T-helper 1 cell treated with Interleukin-12 subunit alpha and Interleukin-12 subunit beta and Interleukin-4 antibody, amounts not matched to agents 30 ng/mL and 1 ng/mL, for 36 hours (primary cell): ENCODE data around the gene COPS6. TPM values are rescaled to one million over a fixed set of nuclear protein-coding genes. Genes with fewer than 3 reads are reported as not detected.

Source experiments
- intact Hi-C: fragments of 100-400 bp; cut with micrococcal nuclease; formaldehyde crosslinking; loops from one replicate; pipeline ENCODE4 v1.15.1; 2024
- total RNA-seq: library from RNA; stranded (reverse); gene quantifications from 2 replicates; pipeline ENCODE4 v1.2.3, GENCODE V29; 2022

COPS6 gene
- 95.2 and 110 TPM in 2 replicates for total RNA-seq

DNA sequence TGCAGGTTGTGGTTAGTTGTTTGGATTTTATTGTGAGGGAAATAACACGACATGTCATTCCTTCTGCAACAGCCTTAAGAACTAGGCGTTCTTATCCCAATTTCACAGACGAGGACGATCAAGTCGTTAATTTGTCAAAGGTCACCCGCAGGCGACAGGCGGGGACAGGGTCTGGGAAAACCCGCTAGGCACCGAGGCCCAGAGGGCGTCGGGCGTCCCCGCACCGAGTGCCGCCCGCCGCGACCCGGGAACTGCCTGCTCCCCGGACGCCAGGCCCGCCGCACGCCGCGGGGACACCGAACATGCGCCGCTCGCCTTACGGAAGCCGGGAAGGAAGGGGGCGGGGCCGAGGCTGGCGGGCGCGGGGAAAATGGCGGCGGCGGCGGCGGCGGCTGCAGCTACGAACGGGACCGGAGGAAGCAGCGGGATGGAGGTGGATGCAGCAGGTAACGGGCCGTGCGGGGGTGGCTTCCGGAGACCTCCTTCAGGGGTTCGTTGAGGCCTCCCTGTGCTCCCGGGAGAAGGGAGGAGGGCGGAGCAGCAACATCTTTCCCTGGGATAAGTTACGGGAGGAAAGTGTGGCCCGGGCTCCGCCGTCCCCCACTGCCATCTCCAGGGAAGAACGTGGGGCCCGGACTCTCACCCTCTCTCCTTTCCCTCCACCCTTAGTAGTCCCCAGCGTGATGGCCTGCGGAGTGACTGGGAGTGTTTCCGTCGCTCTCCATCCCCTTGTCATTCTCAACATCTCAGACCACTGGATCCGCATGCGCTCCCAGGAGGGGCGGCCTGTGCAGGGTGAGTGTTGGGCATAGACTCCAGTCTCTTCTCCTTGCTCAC is at the start of gene COPS6:
Gene COPS6 (plus strand): TSS at position 349 of the 837 bp plus-strand sequence. CDS start 22 bp downstream, at position 371.
- intact Hi-C loops: loop anchor here (1.0 to 10.0 kb wide), 3 partner anchors 11 to 586 kb away; partner anchors contain the start of genes CNPY4, GNB2 and TAF6

GRCh38 chr7:100040575-100040974 is 48.2 kb upstream of the COPS6 start:
- intact Hi-C loops: no loop called here

- intact Hi-C loops: no loop called here
Measured at GRCh38 chr7:100044718-100045117, 44.1 kb upstream of the COPS6 start.

- intact Hi-C loops: loop anchor here (1.0 to 2.0 kb wide), 6 partner anchors 33 to 380 kb away; partner anchors contain the start of genes AP4M1, MCM7, TRIM4 and ZCWPW1
Measured at GRCh38 chr7:100048680-100049079, 40.1 kb upstream of the COPS6 start.

DNA sequence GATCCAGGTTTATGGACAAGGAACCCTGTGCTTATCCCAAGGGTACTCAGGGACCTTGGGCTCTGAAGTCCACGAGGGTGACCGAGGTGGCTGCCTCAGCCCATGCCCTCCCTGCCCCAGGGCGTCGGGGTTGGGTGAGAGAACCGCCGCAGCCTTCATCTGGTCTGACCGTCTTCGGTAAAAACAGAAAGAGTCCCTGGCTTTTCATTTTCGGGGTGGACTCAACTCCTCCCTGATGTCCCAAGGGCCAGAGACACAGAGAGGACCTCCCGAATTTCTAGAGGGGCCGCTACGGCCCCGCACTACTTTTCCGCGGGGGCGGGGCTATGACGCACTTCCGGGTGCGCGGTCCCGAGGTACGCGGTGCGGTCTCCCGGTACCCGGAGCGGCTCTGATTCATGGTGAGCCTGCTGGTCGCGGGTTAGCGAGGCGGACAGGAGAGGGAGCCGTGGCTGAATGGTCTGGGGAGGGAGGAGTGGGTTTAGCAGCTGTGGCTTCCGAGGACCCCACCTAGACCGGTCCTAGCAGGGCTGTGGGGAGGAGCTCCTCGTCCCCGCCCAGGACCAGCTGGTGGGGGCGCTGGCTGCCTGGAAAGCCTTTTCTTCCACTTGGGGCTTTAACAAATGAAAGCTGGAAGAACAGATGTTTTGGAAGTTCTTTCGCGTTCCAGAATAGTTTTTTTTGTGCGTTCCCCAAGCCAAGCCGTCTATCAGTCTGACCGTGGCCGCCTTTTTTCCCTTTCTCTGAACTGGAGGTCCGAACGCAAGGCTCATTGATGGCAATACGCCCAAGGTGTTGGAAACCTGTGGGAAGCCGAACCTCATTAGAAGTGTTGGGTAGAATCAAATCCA is 39.1 kb upstream of the COPS6 start, which contains the start of gene ZSCAN21:
Gene ZSCAN21 (plus strand): TSS at position 334 of the 851 bp plus-strand sequence. CDS start 7,233 bp downstream, outside the sequence.
- intact Hi-C loops: loop anchor here (1.0 to 2.0 kb wide), 6 partner anchors 32 to 379 kb away; partner anchors contain the start of genes AP4M1, MCM7, TRIM4 and ZCWPW1

DNA sequence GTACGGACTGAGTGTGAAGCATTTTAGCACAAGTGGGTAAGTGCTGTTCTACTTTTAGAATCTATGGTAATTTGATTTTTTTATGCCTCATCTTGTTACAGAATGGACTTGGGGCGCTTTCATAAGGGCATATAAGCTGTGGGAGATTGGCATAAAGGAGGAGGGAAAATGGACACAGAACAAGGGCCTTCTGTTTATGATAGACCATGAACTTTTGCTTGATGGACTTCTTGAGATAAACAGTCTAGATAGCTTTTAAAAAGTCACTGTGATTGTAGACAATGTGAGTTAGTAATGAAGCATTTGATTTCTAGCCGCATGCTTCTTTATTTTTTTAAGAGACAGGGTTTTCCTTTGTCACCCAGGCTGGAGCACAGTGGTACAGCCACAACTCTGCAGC is 37.2 kb upstream of the COPS6 start:
- intact Hi-C loops: no loop called here

- intact Hi-C loops: loop anchor here (1.0 kb wide), 3 partner anchors 59 to 140 kb away; no protein-coding TSS in a partner anchor
Measured at GRCh38 chr7:100053215-100053614, 35.6 kb upstream of the COPS6 start.

DNA sequence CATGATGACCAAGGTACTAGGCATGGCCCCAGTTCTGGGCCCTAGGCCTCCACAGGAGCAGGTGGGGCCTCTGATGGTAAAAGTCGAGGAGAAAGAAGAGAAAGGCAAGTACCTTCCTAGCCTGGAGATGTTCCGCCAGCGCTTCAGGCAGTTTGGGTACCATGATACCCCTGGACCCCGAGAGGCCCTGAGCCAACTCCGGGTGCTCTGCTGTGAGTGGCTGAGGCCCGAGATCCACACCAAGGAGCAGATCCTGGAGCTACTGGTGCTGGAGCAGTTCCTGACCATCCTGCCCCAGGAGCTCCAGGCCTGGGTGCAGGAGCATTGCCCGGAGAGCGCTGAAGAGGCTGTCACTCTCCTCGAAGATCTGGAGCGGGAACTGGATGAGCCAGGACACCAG is 31.8 kb upstream of the COPS6 start:
- intact Hi-C loops: no loop called here

DNA sequence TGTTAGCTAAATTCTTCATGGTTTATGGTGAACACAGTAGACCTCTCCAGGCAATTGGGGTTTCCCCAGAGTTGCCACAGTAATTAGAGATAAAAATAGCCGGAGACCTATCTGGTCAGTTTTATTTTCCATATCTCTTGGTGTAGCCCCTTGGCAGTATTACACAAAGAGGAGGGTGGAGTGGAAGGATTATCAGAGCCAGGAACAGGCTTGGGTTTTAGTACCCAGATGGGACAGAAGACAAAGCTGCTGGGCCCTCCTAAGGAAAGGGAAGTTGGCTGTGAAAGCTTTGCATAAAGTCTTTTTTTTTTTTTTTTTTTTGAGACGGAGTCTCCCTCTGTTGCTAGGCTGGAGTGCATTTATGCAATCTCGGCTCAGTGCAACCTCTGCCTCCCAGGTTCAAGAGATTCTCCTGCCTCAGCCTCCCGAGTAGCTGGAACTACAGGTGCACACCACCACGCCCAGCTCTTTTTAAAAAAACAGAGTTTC is 29.5 kb upstream of the COPS6 start:
- intact Hi-C loops: no loop called here

DNA sequence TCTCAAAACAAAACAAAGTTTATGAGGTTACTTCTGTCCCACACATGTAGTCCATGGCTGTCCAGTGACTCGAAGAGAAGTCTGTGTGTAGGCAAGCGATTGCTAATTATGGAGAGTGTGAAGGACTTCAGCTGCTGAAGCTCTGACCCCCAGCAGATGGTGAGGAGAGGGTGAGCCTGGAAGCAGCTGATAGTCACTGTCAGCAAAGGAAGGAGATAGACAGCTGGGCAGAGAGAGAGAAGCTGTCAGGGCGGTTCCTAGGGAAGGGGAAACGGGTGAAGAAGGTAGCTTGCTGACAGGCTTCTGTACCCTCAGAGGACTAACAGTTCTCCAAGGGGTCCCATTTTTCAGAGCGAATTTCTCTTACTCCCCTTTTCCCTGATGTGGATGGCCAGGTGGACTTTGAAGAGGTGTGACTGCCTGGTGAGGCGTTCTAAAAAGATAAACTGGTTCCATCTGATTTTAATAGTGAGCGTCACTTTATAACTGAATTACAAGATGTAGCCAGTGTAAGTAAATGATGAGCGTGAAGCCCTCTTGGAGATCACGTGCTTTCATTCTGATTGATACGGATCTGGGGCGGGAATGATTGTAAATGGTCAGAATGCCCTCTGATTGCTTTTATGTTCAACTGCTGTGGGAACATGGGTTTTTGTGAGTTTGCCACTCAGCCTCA is 27.1 kb upstream of the COPS6 start:
- intact Hi-C loops: no loop called here

DNA sequence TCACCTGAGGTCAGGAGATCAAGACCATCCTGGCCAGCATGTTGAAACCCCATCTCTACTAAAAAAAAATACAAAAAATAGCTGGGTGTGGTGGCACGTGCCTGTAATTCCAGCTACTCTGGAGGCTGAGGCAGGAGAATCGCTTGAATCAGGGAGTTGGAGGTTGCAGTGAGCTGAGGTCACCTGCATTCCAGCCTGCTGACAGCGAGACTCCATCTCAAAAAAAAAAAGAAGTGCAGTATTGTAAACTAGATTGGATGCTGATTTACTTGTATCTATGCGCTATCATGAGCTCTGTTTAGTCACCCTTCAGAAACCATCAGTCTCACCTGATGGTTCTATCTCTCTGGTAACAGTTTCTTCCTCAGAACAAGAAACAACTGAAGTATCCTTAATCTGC is 25.4 kb upstream of the COPS6 start:
- intact Hi-C loops: no loop called here

DNA sequence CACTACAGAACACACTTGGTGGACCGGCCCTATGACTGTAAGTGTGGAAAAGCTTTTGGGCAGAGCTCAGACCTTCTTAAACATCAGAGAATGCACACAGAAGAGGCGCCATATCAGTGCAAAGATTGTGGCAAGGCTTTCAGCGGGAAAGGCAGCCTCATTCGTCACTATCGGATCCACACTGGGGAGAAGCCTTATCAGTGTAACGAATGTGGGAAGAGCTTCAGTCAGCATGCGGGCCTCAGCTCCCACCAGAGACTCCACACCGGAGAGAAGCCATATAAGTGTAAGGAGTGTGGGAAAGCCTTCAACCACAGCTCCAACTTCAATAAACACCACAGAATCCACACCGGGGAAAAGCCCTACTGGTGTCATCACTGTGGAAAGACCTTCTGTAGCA is 24.6 kb upstream of the COPS6 start:
- intact Hi-C loops: no loop called here

GRCh38 chr7:100065452-100066186 is 23.1 kb upstream of the COPS6 start:
- intact Hi-C loops: no loop called here

DNA sequence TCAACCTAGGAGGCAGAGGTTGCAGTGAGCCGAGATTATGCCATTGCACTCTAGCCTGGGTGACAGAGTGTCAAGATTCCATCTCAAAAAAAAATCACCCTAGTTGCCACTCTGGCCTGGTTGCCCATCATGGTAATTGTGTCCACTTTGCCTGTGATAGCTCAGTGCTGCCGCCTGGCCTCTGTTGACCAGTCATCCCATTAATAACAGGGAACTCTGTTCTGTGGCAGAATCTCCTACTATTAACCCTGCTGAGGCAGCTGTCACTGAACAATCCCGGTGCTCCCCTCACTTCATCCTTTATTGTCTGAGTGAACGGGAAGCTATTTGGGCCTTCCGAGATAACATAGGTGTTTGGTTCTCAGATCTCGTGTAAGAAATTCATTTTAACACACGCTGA is 21.8 kb upstream of the COPS6 start:
- intact Hi-C loops: no loop called here

DNA sequence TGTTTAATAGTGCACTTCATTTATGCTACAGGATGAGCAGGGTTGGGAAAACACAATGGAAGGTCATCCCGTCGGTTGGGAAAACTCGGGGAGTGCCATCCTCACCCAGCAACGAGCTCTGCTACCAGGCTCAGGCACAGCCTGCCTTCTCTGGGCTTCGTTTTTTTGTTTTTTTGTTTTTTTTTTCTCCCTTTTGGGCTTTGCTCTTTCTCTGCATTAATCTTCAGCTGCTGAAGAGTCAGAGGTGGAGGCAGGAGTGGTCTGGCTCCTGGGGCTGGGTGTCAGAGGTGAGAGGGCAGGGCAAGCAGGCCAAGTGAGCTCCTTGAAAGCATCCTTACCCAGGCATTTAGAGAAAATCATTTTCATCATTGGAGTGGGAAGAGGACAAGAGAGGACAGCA is 18.8 kb upstream of the COPS6 start:
- intact Hi-C loops: no loop called here

DNA sequence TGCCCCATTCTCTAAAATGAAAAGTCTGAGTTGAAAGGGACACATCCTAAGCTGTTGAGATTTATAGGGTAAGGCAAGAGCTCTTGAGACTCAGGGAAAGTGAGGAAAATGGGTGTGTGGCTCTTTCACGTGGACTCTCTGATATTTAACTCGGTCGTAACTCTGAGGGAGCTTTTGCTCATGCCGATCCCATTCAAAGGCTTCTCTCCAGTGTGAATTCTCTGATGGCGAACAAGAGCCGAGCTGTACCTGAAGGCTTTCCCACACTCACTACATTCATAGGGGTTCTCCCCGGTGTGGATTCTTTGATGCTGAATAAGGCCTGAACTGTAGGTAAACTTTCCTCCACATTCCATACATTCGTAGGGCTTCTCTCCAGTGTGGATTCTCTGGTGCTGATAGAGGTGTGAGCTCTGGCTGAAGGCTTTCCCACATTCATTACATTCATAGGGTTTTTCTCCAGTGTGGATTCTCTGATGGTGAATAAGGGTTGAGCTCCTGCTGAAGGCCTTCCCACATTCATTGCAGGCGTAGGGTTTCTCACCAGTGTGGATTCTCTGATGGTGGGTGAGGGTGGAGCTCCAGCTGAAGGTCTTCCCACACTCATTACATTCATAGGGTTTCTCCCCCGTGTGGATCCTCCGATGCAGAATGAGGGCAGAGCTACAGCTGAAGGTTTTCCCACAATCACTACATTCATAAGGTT is 17.6 kb upstream of the COPS6 start:
- intact Hi-C loops: no loop called here

- intact Hi-C loops: no loop called here
Measured at GRCh38 chr7:100072462-100072861, 16.3 kb upstream of the COPS6 start.

GRCh38 chr7:100074841-100075240 is 13.9 kb upstream of the COPS6 start:
- intact Hi-C loops: no loop called here

DNA sequence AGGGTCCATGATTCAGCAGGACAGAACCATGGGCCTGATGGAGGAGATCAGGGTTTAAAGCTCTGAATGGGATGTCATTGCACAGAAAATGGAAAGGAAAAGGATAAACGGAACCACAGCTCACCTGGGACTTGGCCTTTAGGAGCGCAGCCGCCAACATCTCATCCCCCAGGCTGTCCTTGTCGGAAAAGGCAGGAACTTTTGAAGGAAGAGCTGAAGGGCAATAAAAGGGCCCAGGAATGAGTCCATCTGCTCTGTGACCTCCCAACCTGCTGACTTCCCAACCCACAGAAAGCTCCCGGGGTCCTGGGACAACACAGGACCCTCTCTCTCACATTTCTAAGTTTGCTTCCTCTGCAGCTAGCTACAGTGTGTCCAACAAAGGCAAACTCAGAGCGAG is 13.4 kb upstream of the COPS6 start:
- intact Hi-C loops: no loop called here

GRCh38 chr7:100077205-100077604 is 11.6 kb upstream of the COPS6 start:
- intact Hi-C loops: no loop called here
